ENCODE results near the gene BRAP.

GRCh38 chr12:111616177-111616623 is 69.6 kb downstream of the BRAP start:
- TF ChIP-seq CTCF (IDR thresholded peaks at IDR 0.05) (no peak), ZNF121 (CRISPR knock-in tag; IDR thresholded peaks at IDR 0.05) (no peak), KAT7 (CRISPR knock-in tag; IDR thresholded peaks at IDR 0.05; ENCODE audit: borderline replicate concordance) (no peak), SMAD3 (CRISPR knock-in tag; IDR thresholded peaks at IDR 0.05; ENCODE audit: borderline replicate concordance) (no peak), CREB1 (CRISPR knock-in tag; IDR thresholded peaks at IDR 0.05) (no peak), CREM (CRISPR knock-in tag; IDR thresholded peaks at IDR 0.05) (no peak), ELF4 (CRISPR knock-in tag; IDR thresholded peaks at IDR 0.05; ENCODE audit: low read depth) (no peak), ATF3 (CRISPR knock-in tag; conservative IDR thresholded peaks at IDR 0.05) (no peak), ESRRA (CRISPR knock-in tag; IDR thresholded peaks at IDR 0.05; ENCODE audit: borderline replicate concordance) (no peak), ZNF219 (CRISPR knock-in tag; IDR thresholded peaks at IDR 0.05; ENCODE audit: borderline replicate concordance) (no peak), NFYB (CRISPR knock-in tag; conservative IDR thresholded peaks at IDR 0.05; ENCODE audit: low read depth) (no peak)
- TF ChIP-seq, protein P1, sequence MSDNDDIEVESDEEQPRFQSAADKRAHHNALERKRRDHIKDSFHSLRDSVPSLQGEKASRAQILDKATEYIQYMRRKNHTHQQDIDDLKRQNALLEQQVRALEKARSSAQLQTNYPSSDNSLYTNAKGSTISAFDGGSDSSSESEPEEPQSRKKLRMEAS (CRISPR knock-in tag; IDR thresholded peaks at IDR 0.05): no peak
- TF ChIP-seq, protein P2, sequence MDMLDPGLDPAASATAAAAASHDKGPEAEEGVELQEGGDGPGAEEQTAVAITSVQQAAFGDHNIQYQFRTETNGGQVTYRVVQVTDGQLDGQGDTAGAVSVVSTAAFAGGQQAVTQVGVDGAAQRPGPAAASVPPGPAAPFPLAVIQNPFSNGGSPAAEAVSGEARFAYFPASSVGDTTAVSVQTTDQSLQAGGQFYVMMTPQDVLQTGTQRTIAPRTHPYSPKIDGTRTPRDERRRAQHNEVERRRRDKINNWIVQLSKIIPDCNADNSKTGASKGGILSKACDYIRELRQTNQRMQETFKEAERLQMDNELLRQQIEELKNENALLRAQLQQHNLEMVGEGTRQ (CRISPR knock-in tag; IDR thresholded peaks at IDR 0.05): no peak
- TF ChIP-seq, protein P3, sequence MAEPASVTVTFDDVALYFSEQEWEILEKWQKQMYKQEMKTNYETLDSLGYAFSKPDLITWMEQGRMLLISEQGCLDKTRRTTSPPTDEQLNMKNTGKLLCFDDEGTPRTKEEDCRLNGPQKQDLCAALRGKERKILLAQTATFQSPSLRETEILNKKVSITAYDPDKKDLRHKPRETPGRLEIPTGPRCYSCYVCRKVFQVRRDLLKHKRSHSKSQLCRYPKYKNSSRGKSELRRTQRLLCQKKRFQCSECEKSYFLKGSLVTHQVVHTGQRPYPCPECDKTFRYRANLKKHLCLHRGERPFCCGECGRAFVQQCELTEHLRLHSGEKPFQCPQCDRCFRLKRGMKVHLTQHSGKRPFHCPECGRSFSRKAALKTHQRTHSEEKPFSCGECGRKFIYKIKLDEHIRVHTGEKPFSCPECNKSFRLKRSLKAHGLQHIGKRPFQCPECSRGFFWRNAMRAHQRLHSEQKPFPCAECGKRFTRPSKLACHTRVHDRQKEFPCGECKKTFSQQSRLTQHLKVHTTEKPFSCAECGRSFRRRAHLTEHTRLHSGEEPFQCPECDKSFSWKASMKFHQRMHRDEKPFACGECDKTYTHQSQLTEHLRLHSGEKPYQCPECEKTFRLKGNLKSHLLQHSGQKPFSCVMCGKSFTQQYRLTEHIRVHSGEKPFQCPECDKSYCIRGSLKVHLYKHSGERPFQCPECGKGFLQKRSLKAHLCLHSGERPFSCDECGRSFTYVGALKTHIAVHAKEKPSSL (CRISPR knock-in tag; conservative IDR thresholded peaks at IDR 0.05): no peak

Measured in WTC11 (cell line).